Loucy (cell line): ENCODE measurements around the gene FADS2.

Experiments
- EZH2phosphoT487 ChIP-seq: fragments of 200-600 bp; IDR thresholded peaks from 2 replicates; pipeline ENCODE4 v1.6.1; 2018; ENCODE audit warnings: antibody characterized with exemption, mild to moderate bottlenecking, moderate library complexity, borderline replicate concordance
- TF ChIP-seq, protein P1 (sequence below): fragments of 200-600 bp; sonication (generic); conservative IDR thresholded peaks from 2 replicates; pipeline ENCODE4 v1.5.1; 2014; ENCODE audit warnings: mild to moderate bottlenecking, antibody characterized with exemption, low read length

DNA sequence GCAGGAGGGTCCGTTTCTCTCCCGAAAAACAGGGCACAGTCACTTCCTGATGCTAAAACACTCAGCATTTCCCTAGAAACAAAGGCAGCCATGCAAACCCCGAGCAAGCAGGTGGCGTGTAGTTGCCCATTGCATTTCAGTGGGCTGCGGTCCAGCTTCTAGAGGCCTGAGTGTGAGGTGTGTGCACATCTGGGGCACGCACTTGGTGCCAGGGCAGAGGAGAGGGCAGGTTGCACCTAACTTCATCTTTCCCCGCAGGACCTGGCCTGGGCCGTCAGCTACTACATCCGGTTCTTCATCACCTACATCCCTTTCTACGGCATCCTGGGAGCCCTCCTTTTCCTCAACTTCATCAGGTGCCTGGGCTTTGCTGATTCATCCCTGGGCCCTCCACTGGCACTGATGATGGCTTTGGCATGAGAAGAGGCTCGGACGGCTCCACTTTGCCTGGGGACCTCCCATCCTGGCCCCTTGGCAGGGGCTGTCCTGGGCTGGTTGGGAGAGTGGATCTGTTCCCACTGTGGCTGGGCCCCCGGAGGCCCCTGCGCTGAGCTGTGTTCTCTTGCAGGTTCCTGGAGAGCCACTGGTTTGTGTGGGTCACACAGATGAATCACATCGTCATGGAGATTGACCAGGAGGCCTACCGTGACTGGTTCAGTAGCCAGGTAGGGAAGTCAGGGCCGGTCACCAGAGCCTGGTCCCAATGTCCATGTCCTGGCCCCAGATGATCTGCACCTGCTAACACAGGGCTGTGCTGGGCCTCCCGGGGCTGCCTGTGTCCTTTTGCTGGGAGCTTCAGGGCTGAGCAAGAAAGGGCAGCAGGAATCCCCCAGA is 34.8 kb downstream of the FADS2 start:
- TF ChIP-seq, protein P1, sequence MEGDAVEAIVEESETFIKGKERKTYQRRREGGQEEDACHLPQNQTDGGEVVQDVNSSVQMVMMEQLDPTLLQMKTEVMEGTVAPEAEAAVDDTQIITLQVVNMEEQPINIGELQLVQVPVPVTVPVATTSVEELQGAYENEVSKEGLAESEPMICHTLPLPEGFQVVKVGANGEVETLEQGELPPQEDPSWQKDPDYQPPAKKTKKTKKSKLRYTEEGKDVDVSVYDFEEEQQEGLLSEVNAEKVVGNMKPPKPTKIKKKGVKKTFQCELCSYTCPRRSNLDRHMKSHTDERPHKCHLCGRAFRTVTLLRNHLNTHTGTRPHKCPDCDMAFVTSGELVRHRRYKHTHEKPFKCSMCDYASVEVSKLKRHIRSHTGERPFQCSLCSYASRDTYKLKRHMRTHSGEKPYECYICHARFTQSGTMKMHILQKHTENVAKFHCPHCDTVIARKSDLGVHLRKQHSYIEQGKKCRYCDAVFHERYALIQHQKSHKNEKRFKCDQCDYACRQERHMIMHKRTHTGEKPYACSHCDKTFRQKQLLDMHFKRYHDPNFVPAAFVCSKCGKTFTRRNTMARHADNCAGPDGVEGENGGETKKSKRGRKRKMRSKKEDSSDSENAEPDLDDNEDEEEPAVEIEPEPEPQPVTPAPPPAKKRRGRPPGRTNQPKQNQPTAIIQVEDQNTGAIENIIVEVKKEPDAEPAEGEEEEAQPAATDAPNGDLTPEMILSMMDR = no peak
- TF ChIP-seq EZH2phosphoT487 = no peak
